Measurements from ENCODE around the gene C1QTNF2.
"Not testable (repeated sequence)": the region's sequence is repeated elsewhere in the genome, so short reads cannot be mapped to it uniquely, and the experiment has no call there.

C1QTNF2 gene

GRCh38 chr5:160339406-160340130, 30.9 kb downstream of the C1QTNF2 start:
- TF ChIP-seq CTCF (IDR thresholded peaks at IDR 0.05; ENCODE audit: low read depth, low read length): no peak
- TF ChIP-seq, protein P1, sequence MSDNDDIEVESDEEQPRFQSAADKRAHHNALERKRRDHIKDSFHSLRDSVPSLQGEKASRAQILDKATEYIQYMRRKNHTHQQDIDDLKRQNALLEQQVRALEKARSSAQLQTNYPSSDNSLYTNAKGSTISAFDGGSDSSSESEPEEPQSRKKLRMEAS (IDR thresholded peaks at IDR 0.05; ENCODE audit: low read depth, low read length): no peak
- no peak for TF ChIP-seq MYC (IDR thresholded peaks at IDR 0.05; ENCODE audit: low read depth, low read length)
- TF ChIP-seq POLR2A (IDR thresholded peaks at IDR 0.05; ENCODE audit: extremely low read depth, insufficient read length): no peak
- no peak for DNase-seq (ENCODE audit: low read depth)

DNA sequence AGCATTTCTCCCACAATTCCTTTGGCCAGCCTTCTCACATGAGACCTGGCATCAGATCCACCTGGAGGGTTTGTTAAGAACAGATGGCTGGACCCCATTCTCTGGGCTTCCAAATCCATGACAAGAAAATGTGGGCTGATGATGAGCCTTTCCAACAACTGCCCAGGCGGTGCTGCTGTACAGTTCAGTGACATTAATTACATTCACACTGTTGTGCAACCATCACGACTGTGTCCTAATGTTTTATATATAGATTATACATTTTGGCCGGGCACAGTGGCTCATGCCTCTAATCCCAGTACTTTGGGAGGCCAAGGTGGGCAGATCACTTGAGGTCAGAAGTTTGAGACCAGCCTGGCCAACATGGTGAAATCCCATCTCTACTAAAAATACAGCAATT, 35.7 kb downstream of the C1QTNF2 start:
- H3K4me3 ChIP-seq (ENCODE audit: low read depth, low read length); DNase-seq (ENCODE audit: low read depth): not testable (repeated sequence)

More at GRCh38 chr5:160339406-160340130, 30.9 kb downstream of the C1QTNF2 start:
- H3K4me3 ChIP-seq (ENCODE audit: low read depth, low read length): no peak overlapping the region

- no peak overlapping the region for H3K4me3 ChIP-seq (ENCODE audit: low read depth, low read length)
- no peak for TF ChIP-seq POLR2A (IDR thresholded peaks at IDR 0.05; ENCODE audit: extremely low read depth, insufficient read length)
- no peak for TF ChIP-seq MYC (IDR thresholded peaks at IDR 0.05; ENCODE audit: low read depth, low read length)
- no peak for TF ChIP-seq CTCF (IDR thresholded peaks at IDR 0.05; ENCODE audit: low read depth, low read length)
- TF ChIP-seq, protein P1 (IDR thresholded peaks at IDR 0.05; ENCODE audit: low read depth, low read length): no peak
- DNase-seq (ENCODE audit: low read depth): peak; percentile 75
These were observed 36.7 kb downstream of the C1QTNF2 start for GRCh38 chr5:160333721-160334120.

DNA sequence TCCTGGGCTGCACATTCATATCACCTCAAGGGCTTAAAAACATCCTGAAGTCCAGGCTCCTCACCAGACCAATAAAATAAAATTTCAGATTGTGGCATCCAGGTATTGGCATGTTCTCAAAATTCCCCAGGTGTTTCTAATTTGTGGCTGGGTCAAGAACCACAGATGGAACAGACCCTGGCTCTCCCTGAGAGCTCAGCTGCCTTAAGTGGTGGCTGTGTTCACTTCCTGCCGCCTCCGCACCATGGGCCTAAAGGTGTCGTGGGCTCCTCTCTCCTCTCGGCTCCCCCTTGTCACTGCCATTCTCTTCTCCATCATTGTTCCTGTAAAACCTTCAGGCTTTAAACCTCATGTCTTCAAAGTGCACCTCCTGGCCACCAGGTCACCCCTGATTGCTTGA, 40.2 kb downstream of the C1QTNF2 start:
- no peak overlapping the region for H3K4me3 ChIP-seq (ENCODE audit: low read depth, low read length)
- no peak for DNase-seq (ENCODE audit: low read depth)
- no peak for TF ChIP-seq CTCF (IDR thresholded peaks at IDR 0.05; ENCODE audit: low read depth, low read length)

- DNase-seq (ENCODE audit: low read depth): no peak
- H3K4me3 ChIP-seq (ENCODE audit: low read depth, low read length): no peak overlapping the region
- no peak for TF ChIP-seq CTCF (IDR thresholded peaks at IDR 0.05; ENCODE audit: low read depth, low read length)
- TF ChIP-seq, protein P1 (IDR thresholded peaks at IDR 0.05; ENCODE audit: low read depth, low read length): no peak
- no peak for TF ChIP-seq POLR2A (IDR thresholded peaks at IDR 0.05; ENCODE audit: extremely low read depth, insufficient read length)
- TF ChIP-seq MYC (IDR thresholded peaks at IDR 0.05; ENCODE audit: low read depth, low read length): no peak
These were observed 42.6 kb downstream of the C1QTNF2 start for GRCh38 chr5:160327818-160328217.

GRCh38 chr5:160326981-160327380, 43.4 kb downstream of the C1QTNF2 start:
- TF ChIP-seq, protein P1 (IDR thresholded peaks at IDR 0.05; ENCODE audit: low read depth, low read length): no peak
- TF ChIP-seq CTCF (IDR thresholded peaks at IDR 0.05; ENCODE audit: low read depth, low read length): no peak
- no peak for TF ChIP-seq MYC (IDR thresholded peaks at IDR 0.05; ENCODE audit: low read depth, low read length)
- TF ChIP-seq POLR2A (IDR thresholded peaks at IDR 0.05; ENCODE audit: extremely low read depth, insufficient read length): no peak
- DNase-seq (ENCODE audit: low read depth): no peak
- no peak overlapping the region for H3K4me3 ChIP-seq (ENCODE audit: low read depth, low read length)

Data from NB4 (cell line).